Prostate gland (tissue), 2 donors: Measurements from ENCODE around the gene OTUD5. TPM values are rescaled to one million over a fixed set of nuclear protein-coding genes. Genes with fewer than 3 reads are reported as not detected.

Experiments
- DNase-seq: peaks from one replicate; pipeline ENCODE4 v3.0.0-alpha.2; 2019; ENCODE audit warnings: low spot score
- H3K27ac ChIP-seq, 2 donors: fragments of 200-600 bp; sonication (generic); 2 replicates each; pipeline ENCODE4 v1.5.1; 2017 to 2019
- H3K27me3 ChIP-seq: fragments of 200-600 bp; sonication (generic); replicated peaks from 2 replicates; pipeline ENCODE4 v1.5.1; 2019; ENCODE audit not compliant: insufficient read depth
- H3K36me3 ChIP-seq, 2 donors: fragments of 200-600 bp; sonication (generic); 1 replicate in 1 of 2; 2 replicates in 1 of 2; pipeline versions ENCODE4 v1.5.1 to v1.8.1; 2017 to 2019
- H3K4me1 ChIP-seq: fragments of 200-600 bp; sonication (generic); replicated peaks from 2 replicates; pipeline ENCODE4 v1.5.1; 2019
- H3K4me3 ChIP-seq, 2 donors: fragments of 200-600 bp; sonication (generic); 2 replicates each; pipeline ENCODE4 v1.5.1; 2017 to 2019
- H3K9me3 ChIP-seq: fragments of 200-600 bp; sonication (generic); 2 replicates; pipeline ENCODE4 v1.5.1; 2017
- CTCF ChIP-seq, 4 experiments: fragments of 200-600 bp in 2 of 4; fragments of 450-650 bp in 2 of 4; sonication (generic) in 2 of 4; IDR thresholded peaks; 1 replicate in 3 of 4; 2 replicates in 1 of 4; pipeline ENCODE4 v1.5.1; 2016 to 2019; ENCODE audit warnings: antibody characterized with exemption in 4 of 4, mild to moderate bottlenecking in 2 of 4, moderate library complexity in 2 of 4
- POLR2A ChIP-seq: fragments of 450-650 bp; IDR thresholded peaks from one replicate; pipeline ENCODE4 v1.6.1; 2016; ENCODE audit warnings: antibody characterized with exemption, mild to moderate bottlenecking
- POLR2AphosphoS5 ChIP-seq: sonication (generic); formaldehyde crosslinking; IDR thresholded peaks from one replicate; pipeline ENCODE4 v1.6.1; 2017; ENCODE audit warnings: antibody characterized with exemption
- WGBS: methylation state at CpG from one replicate; pipeline ENCODE4 v1.1.5; 2018; 5-methylcytosine and 5-hydroxymethylcytosine counted together
- intact Hi-C: fragments of 100-400 bp; cut with DNase I; formaldehyde crosslinking; loops from one replicate; pipeline ENCODE4 v1.14.2; 2022
- total RNA-seq, 2 donors: library from RNA; depleted of rRNA; stranded (reverse); fragments of >200 nt; gene quantifications; one replicate each; pipeline ENCODE4 v1.1.0, GENCODE V29; 2016

OTUD5 gene
- total RNA-seq: 10 to 100 TPM; 44.1 to 84.2 TPM

GRCh38 chrX:48957477-48957826 is at the start of gene OTUD5:
OTUD5 (minus strand) TSS chrX:48957607; CDS start chrX:48957570, 37 bp downstream.
- TF ChIP-seq CTCF (IDR thresholded peaks at IDR 0.05): no peak
- no peak for TF ChIP-seq POLR2AphosphoS5
- TF ChIP-seq POLR2A: no peak
- peak within 1 kb of the TSS; percentile 93 to 95 for H3K27ac ChIP-seq
- under 1% methylated on average over 27 of the region's 53 CpGs for WGBS
- H3K36me3 ChIP-seq: no peaks in the 10 kb centered on the region
- no peak for DNase-seq
- intact Hi-C loops: loop anchor here (5.0 kb wide), 1 partner anchor 60 kb away; the partner anchor contains the start of genes PQBP1 and TIMM17B
- H3K9me3 ChIP-seq: no peaks in the 10 kb centered on the region
- H3K4me3 ChIP-seq: peak within 1 kb of the TSS; percentile 52 to 53
- H3K4me1 ChIP-seq: no peaks in the 10 kb centered on the region
- H3K27me3 ChIP-seq: no peaks in the 10 kb centered on the region

DNA sequence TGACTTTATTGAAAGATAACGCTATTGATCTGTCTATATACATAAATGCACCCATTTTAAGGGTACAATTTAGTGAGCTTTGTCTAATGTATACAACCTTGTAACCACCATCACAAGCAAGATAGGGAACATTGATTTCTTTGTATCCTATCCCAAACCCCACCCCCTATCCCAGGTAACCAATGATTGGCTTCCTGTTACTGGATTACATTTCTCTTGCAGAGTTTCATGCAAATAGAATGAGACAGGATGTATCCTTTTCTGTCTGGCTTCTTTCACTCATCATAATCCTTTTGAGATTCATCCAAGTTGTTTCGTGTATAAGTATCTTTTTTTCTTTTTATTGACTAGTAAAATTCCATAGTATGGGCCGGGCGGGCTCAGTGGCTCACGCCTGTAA is 46.3 kb upstream of the OTUD5 start:
- intact Hi-C loops: loop anchor here (5.0 kb wide), 1 partner anchor 39 kb away; the partner anchor contains the start of gene TFE3
- WGBS: 66% methylated on average over 5 of the region's 5 CpGs
- Histone ChIP-seq H3K27ac (peak overlapping the region in 1 of 2 donors; percentile 83), H3K36me3 (no peaks in the 10 kb centered on the region), H3K9me3 (no peaks in the 10 kb centered on the region), H3K4me1 (no peaks in the 10 kb centered on the region), H3K27me3 (no peaks in the 10 kb centered on the region), H3K4me3 (no peak overlapping the region)
- no peak for TF ChIP-seq POLR2AphosphoS5
- TF ChIP-seq POLR2A: no peak
- no peak for TF ChIP-seq CTCF (IDR thresholded peaks at IDR 0.05)
- no peak for DNase-seq

DNA sequence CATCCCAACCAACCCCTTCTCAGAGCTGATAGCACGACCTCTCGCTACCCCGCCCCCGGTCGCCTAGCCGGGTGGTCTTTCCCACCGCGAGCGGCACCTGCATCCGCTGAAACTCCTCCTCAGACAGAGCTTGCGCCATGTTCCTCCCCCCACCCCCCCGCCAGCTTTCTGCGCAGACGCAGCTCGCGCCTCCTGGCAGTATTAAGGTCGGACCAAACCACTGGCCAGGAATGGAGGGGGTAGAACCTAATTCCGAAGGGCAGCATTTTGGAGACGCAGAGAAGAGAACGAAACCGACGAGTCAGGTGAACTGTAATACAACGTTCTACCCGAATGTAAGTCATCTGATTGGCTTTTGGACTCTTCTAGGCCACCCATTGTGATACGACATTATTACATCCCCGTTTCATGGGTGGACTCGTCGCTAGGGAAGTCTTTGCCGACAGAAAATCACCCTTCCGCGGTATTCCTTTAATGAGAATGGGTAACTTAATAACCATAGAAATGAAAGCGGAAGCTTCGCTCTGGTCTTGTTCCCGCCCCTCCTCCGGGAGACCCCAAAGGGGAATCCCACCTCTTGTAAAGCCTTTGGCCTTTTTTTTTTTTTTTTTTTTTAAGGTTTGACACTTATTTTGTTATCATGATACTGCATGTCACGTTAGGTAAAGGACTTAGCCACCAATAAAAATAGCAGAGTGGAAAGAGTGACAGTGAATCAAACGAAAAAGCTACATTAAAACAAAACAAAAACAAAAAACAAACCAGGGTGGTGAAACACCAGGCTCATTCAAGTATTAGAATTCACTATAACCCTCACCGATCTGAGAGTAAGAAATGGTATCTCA is 44.9 kb upstream of the OTUD5 start, which contains the start of gene GRIPAP1:
GRIPAP1 (minus strand) TSS at position 174 of the 845 bp plus-strand sequence; CDS start at position 139, 35 bp downstream.
- intact Hi-C loops: loop anchor here (5.0 kb wide), 1 partner anchor 40 kb away; the partner anchor contains the start of gene TFE3
- Histone ChIP-seq H3K4me3 (peak within 1 kb of the TSS; percentile 54), H3K4me1 (no peaks in the 10 kb centered on the region), H3K27ac (peak within 1 kb of the TSS; percentile 79 to 83), H3K9me3 (no peaks in the 10 kb centered on the region), H3K27me3 (no peaks in the 10 kb centered on the region), H3K36me3 (no peaks in the 10 kb centered on the region)
- DNase-seq: peak; percentile 46
- 2% methylated on average over 32 of the region's 38 CpGs for WGBS
- TF ChIP-seq CTCF (IDR thresholded peaks at IDR 0.05) (no peak), POLR2A (peak; percentile 56), POLR2AphosphoS5 (peak; percentile 64)

- H3K4me3 ChIP-seq: peak overlapping the region; percentile 54
- H3K4me1 ChIP-seq: no peaks in the 10 kb centered on the region
- TF ChIP-seq POLR2A (no peak), CTCF (IDR thresholded peaks at IDR 0.05) (no peak), POLR2AphosphoS5 (no peak)
- H3K36me3 ChIP-seq: no peaks in the 10 kb centered on the region
- intact Hi-C loops: loop anchor here (5.0 kb wide), 1 partner anchor 41 kb away; the partner anchor contains the start of gene TFE3
- 0% methylated on average over 5 of the region's 17 CpGs for WGBS
- DNase-seq: no peak
- H3K9me3 ChIP-seq: no peaks in the 10 kb centered on the region
- H3K27ac ChIP-seq: peak overlapping the region; percentile 79 to 83
- no peaks in the 10 kb centered on the region for H3K27me3 ChIP-seq
These were observed 44.2 kb upstream of the OTUD5 start for GRCh38 chrX:49001521-49002090.
